Measurements from ENCODE around the gene KRTAP5-7.

- TF ChIP-seq, protein P1, sequence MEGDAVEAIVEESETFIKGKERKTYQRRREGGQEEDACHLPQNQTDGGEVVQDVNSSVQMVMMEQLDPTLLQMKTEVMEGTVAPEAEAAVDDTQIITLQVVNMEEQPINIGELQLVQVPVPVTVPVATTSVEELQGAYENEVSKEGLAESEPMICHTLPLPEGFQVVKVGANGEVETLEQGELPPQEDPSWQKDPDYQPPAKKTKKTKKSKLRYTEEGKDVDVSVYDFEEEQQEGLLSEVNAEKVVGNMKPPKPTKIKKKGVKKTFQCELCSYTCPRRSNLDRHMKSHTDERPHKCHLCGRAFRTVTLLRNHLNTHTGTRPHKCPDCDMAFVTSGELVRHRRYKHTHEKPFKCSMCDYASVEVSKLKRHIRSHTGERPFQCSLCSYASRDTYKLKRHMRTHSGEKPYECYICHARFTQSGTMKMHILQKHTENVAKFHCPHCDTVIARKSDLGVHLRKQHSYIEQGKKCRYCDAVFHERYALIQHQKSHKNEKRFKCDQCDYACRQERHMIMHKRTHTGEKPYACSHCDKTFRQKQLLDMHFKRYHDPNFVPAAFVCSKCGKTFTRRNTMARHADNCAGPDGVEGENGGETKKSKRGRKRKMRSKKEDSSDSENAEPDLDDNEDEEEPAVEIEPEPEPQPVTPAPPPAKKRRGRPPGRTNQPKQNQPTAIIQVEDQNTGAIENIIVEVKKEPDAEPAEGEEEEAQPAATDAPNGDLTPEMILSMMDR (conservative IDR thresholded peaks at IDR 0.05; ENCODE audit: low read length), result no peak
- TF ChIP-seq EZH2phosphoT487 (IDR thresholded peaks at IDR 0.05; ENCODE audit: borderline replicate concordance), result no peak
These were observed 8.3 kb upstream of the KRTAP5-7 start for GRCh38 chr11:71518506-71519471.
